AG04450 (cell line): ENCODE measurements around the gene RAB31. TPM values are rescaled to one million over a fixed set of nuclear protein-coding genes. Genes with fewer than 3 reads are reported as not detected.

ENCODE experiments used
- CTCF ChIA-PET: fragments of 300-600, 350-600 bp; formaldehyde crosslinking; extraction: SDS; loops from one replicate; lab custom pipeline; 2022; ENCODE audit warnings: antibody characterized with exemption, inconsistent platforms; lab: Charles Lee
- POLR2A ChIA-PET: fragments of 350-600 bp; formaldehyde crosslinking; extraction: SDS; loops from one replicate; lab custom pipeline; 2021; ENCODE audit warnings: antibody characterized with exemption, inconsistent platforms; lab: Yijun Ruan, JAX
- DNase-seq: peaks from one replicate; pipeline ENCODE4 v3.0.0-alpha.2; 2011; ENCODE audit warnings: low read depth, low spot score
- H3K27ac ChIP-seq: one replicate; pipeline ENCODE4 v1.5.1; 2012; ENCODE audit warnings: low read depth, low read length, control low read depth
- H3K27me3 ChIP-seq: one replicate; pipeline ENCODE4 v1.6.0; 2012; ENCODE audit warnings: low read length; ENCODE audit not compliant: control insufficient read depth, insufficient read depth
- H3K4me3 ChIP-seq: 2 replicates; pipeline ENCODE4 v1.5.1; 2011; ENCODE audit warnings: mild to moderate bottlenecking, low read depth, low read length, control low read depth
- H3K9me3 ChIP-seq: 2 replicates; pipeline ENCODE4 v1.5.1; 2012; ENCODE audit warnings: low read length; ENCODE audit not compliant: control insufficient read depth, insufficient read depth
- polyA plus RNA-seq: library from polyadenylated mRNA; depleted of rRNA; stranded (reverse); fragments of >200 nt; gene quantifications from 2 replicates; pipeline ENCODE4 v1.2.3, GENCODE V29; 2011
- TF ChIP-seq, protein P1 (sequence below): IDR thresholded peaks from 2 replicates; pipeline ENCODE4 v1.5.1; 2011; ENCODE audit warnings: low read depth, low read length, control low read depth, inconsistent platforms

RAB31 gene
- polyA plus RNA-seq, 1 experiment: 43.7 TPM

DNA sequence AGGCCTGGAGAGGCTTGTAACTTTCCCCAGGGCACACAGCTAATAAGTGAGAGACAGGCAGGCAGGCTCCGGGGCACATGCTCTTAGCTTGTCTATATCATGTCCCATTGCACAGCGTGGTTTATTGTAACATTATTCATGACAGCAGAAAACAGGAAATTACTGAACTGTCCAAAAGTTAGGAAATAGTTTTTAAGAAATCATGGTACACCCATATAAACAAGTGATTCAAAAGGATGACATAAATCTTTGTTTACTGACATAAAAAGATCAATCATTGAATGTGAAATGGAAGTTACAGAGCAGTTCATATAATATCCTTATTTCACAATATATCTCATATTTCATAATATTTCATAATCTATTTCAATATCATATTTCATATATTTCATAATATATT is 143.4 kb downstream of the RAB31 start:
- no peaks in the 10 kb centered on the region for H3K27me3 ChIP-seq
- no peaks in the 10 kb centered on the region for H3K9me3 ChIP-seq
- H3K4me3 ChIP-seq: no peak overlapping the region
- TF ChIP-seq, protein P1, sequence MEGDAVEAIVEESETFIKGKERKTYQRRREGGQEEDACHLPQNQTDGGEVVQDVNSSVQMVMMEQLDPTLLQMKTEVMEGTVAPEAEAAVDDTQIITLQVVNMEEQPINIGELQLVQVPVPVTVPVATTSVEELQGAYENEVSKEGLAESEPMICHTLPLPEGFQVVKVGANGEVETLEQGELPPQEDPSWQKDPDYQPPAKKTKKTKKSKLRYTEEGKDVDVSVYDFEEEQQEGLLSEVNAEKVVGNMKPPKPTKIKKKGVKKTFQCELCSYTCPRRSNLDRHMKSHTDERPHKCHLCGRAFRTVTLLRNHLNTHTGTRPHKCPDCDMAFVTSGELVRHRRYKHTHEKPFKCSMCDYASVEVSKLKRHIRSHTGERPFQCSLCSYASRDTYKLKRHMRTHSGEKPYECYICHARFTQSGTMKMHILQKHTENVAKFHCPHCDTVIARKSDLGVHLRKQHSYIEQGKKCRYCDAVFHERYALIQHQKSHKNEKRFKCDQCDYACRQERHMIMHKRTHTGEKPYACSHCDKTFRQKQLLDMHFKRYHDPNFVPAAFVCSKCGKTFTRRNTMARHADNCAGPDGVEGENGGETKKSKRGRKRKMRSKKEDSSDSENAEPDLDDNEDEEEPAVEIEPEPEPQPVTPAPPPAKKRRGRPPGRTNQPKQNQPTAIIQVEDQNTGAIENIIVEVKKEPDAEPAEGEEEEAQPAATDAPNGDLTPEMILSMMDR: no peak
- ChIA-PET POLR2A (no interaction called here), CTCF (no interaction called here)
- H3K27ac ChIP-seq: no peak overlapping the region
- DNase-seq: no peak

DNA sequence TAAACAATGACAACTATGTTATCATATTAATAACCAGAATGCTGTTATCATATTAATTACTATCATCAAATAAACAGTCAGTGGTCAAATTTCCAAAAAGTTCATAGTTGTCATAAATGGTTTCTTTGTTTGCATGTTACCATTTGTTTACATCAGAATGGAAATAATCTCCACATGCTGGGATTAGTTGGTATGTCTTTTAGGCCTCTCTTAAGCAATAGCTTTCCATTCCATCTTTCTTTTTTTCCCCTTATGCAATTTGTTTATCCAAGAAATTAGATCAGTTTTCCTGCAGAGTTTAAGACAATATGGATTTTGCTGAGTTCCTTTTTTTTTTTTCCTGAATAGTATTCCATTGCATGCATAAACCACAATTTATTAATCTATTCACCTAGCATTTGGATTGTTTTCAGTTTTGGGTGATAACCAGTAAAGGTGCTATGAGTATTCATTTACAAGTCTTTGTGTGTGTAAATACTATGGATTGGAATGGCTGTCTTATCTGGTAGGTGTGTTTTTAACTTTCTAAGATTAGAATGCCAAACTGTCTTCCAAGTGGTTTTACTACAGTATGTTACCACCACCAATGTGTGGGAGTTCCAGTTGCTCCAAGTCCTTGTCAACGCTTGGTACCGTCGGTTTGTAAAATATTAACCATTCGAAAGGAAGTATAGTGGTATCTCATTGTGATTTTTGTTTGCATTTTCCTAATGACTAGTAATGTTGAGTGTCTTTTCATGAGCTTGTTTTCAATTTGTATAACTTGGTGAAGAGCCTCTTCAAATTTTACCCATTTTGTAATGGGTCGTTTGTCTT is 144.4 kb downstream of the RAB31 start:
- Histone ChIP-seq H3K27me3 (no peaks in the 10 kb centered on the region), H3K27ac (no peak overlapping the region), H3K4me3 (no peak overlapping the region), H3K9me3 (no peaks in the 10 kb centered on the region)
- DNase-seq: no peak
- TF ChIP-seq, protein P1: no peak
- CTCF ChIA-PET: interaction anchor here (1.1 kb wide), 1 partner anchor 277 kb away, joined by 3 read pairs; no protein-coding TSS in a partner anchor
- POLR2A ChIA-PET: no interaction called here

DNA sequence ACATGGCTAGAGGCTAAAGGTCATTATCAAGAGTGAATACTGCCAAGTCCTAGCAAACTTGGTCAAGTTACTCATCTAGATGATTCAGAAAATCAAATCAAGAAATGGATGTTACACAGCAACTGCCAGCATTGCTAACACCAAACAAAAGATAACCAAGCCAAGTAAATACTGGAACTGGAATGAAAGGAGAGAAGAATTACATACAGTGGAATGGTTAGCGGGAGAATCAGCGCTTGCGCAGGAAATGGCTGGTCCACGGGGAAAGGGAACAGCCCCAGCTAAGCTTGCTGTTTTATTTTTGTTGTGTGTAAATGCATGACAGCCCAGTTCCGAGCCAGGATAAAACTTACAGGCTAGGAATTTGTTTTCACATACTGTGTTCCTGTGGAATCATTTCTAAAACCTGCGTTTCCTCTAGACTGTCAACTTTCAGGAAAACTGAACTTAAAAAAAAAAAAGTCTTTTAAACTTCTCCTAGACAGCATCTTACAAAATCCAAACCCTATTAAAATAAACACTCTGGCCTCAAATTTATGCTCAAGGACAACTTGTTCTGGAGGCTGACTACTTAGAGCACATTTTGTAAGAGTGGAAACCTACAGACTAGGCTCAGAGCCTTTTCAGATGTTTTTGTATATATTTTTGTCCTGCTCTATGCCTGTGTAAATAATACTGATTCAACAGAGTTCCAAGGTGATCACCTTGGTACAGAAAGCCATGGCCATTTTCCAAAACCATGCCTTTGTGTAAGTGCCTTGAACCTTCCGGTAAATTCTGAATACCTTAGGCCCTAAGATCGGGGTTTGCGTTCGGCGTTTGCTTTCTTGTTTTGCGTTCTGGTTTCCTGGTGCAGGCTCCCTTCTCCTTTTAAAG is 146.9 kb downstream of the RAB31 start:
- H3K27me3 ChIP-seq: no peaks in the 10 kb centered on the region
- CTCF ChIA-PET: no interaction called here
- POLR2A ChIA-PET: no interaction called here
- no peak overlapping the region for H3K27ac ChIP-seq
- H3K9me3 ChIP-seq: no peaks in the 10 kb centered on the region
- TF ChIP-seq, protein P1: no peak
- DNase-seq: no peak
- no peak overlapping the region for H3K4me3 ChIP-seq

DNA sequence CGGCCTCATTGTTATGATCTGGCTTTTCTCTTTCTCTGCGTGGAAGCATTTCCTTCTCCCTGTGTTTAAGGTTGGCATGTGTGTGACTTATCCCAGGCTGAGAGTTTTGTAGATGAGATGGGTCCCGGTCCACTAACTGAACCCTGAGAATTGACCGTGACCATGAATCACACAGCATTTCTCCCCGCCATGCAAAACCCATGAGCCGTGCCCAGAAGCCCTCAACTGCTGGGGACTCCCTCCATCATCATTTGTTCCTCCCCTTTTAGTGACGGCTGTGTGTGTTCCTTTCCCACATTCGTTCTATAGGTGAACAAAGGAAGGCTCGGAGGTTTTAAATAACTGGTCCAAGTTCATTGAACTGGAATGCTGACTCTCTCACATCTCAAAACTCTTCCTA is 147.6 kb downstream of the RAB31 start:
- POLR2A ChIA-PET: no interaction called here

More for the DNA sequence above, 147.6 kb downstream of the RAB31 start:
- CTCF ChIA-PET: no interaction called here
- Histone ChIP-seq H3K9me3 (no peaks in the 10 kb centered on the region), H3K27me3 (no peaks in the 10 kb centered on the region), H3K4me3 (no peak overlapping the region), H3K27ac (no peak overlapping the region)
- no peak for DNase-seq
- TF ChIP-seq, protein P1: no peak
